Stimulated activated CD4-positive, alpha-beta T cell treated with anti-CD3 and anti-CD28 coated beads, Interleukin-1b, Interleukin-23, amount 100 ng/mL, for 48 hours (primary cell): Measurements from ENCODE around the gene MACROD2.

ENCODE experiments used
- DNase-seq: peaks from one replicate; pipeline ENCODE4 v3.0.0-alpha.2; 2020

The MACROD2 gene

DNA sequence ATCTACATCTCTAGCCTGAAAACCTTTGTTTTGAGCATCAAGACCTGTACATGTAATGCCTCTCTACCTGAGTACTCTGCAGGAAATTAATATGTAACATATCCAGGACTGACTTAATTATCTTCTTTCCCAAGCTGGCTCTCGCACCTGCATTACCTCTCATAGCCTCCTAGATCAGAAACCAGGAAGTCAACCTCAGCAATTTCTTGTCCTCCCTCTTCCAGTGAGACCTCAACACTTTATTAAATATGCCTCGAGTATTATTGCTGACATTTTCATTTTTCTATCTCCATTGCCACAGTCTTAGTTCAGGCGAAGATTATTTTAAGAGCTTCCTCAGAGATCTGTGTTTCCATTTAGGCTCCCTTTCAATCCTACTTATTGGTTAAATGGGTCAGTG is 69.0 kb downstream of the MACROD2 start:
- DNase-seq, result no peak

DNA sequence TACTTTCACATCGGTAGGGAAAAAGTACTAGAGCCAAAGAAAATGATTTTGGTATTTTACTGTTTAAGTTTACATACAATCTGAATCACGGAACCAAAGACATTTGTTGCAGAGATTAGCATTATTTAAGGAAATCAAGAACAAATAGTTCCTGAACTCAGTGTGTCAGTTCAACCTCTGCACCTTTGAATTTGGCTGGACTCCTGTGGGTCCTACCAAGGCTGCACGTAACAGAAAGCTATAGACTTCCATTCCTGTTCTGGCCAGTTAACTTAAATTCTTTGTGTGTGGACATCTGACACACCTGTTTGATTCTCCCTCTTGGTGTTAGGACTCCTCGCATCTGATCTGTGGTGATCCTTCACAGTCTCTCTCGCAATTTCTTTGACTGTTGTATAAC is 69.6 kb downstream of the MACROD2 start:
- DNase-seq, result no peak

DNA sequence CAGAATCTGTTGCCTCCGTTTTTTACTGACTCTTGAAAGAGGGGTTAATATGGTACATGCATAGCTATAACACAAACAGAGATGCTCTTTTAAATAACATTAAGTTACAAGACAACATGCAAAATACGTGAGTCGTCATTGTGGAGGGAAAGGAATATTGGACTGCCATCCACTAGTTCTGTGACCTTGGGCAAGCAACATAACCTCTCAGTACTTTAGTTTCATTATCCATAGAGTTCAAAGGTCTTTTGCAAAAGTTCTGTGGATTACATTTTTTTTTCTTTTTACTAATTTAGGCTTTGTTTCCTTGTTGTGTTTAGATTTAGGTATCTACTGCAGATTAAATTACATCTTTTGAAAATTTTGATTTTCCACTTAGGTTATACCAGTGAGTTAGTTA is 70.5 kb downstream of the MACROD2 start:
- DNase-seq, result no peak

DNA sequence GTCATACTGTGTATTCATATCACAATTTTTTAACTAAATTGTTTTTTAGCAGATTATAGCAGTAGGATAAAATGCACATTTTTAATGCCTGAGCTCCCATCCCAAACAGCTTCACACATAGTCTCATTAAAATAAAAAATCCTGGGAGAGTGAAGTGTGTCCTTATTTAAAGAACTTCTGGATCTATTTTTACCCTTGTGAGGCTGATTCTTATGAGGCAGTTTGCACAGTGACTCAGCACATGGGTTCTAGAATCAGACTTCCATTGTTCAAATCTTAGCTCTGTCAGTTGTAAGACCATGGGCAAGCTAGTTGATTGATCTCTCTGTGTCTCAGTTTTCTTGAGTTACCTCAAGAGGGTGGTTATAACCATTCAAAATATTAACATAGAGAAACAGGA is 72.3 kb downstream of the MACROD2 start:
- DNase-seq, result no peak

DNA sequence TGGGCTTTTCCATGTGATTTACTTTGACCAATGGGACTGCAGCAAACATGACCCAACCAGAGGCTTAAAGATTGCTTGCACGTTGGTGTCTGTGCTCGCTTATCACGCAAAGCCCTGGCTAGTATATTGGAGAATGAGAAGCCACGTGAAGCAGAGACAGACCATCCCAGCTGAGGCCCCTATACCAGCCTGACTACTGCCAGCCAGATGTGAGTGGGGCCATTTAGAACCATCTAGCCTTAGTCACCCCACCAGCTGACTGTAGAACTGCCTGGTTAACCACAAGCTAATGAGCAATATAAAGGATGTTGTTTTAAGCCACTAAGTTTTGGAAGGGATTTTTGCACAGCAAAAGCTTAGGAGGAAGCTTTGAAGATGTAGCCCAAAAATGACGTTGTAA is 74.5 kb downstream of the MACROD2 start:
- no peak for DNase-seq

DNA sequence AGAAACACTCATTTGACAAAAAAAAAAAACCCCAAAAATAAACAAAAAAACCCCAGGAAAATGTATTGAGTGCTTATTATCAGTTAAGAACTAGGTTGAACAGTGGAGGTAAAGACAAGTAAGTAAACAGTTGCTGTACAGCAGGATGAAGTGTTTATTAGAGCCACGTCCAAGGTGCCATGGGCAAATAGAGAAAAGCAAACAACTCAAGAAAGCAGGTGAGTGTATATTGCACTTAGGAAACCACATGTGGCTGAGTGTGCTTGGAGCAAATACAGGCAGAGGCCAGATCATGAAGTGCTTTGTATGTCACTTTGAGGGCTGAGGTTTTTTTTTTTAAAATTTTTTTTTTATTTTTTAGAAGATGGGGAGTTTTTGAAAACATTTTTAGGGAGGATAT is 98.3 kb downstream of the MACROD2 start:
- no peak for DNase-seq

DNA sequence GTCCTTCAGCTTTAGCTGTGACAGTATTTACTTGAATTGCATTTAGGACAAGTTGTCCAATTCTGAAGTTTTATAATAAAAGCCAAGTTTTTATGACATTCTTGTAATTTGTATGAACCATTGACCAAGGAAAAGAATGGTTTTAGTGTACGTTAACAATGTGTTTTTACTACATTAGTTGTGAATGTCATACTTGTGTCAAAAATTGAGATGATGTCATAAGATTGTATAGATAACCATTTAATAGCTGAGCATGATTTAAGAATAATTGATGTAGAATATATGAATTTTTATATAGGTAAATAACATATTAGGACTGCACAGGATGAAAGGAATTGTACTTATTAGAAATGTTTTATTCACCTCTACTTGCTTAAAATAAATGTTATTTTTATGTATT is 102.9 kb downstream of the MACROD2 start:
- DNase-seq, result no peak

DNA sequence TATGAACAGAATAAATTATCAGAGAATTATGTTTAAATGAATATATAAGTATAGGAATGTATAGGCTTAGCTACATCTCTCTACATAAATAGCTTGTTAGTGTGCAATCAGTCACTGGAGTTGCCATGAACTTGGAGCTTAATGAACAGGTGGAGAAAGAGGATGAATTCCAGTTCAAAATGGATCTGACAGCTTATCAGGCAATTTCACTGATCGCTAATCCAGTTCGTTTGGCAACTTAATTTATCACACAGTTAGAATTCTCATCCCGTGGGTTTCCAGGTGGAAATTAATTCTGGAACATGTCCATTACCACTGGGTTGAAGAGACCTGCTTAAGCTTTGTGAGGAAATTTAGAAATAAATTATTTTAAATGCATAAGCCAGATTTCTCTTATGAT is 118.1 kb downstream of the MACROD2 start:
- no peak for DNase-seq

DNA sequence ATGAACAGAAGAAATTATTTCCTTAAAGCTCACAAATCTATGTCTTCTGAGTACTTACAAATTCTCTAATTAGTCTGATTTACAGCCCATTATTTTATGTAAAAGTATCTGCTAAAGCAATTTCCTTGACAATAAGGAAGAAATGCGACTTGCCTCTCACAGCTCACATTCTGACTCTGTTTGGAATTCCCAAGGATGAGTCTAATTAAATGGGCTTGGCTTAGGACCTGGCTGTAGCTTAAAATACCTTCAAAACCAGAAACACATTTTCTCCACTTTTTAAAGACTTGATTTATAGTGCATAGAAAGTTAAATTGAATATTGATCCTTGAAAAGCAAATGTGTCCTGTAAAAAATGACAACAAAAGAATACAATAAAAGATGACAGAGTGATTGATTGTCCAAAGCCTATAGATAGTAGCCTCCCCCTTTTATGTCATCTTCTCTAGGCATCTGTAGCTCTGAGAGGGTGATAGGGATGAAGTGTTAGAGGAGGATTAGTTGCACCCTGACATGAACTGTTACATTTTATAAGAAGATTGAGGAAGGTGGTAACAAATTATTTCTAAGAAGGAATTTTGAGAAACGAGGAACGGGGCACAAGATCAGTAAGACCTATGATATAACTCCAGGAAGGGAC is 118.9 kb downstream of the MACROD2 start:
- DNase-seq, result no peak

DNA sequence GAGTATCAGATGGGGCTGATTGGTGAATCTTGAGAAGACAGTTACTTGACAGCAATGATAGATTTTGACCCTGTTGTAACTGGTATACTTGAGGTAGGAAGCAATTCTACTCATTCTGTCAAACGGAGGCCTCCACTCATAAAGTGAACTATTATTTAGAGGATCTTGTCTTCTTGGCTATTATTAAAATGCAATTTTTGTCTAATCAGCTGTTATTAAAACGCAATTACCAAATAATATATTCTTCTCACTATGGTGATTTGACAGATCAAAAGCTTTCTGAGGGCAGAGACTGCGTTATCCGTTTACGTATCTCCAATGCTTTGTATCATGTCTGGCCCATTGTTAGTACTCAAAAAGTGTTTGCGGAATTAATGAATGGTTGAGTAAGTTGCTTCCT is 120.7 kb downstream of the MACROD2 start:
- DNase-seq, result no peak

DNA sequence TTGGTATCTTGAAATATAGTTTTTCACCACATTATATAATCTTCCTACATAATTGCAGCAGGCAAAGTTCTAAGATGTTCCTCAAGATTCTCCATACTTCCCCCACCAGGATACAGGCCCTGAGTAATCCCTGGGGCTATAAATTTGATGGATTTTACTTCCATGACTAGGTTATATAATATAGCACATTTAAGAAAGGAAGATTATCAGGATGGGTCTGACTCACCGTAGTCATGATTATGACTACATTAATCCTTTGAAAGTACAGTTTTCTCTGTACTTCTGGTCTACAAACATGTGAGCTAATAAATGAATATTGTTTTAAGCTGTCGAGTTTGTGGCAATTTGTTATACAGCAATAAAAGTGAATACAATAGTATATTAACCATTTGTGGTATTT is 122.5 kb downstream of the MACROD2 start:
- no peak for DNase-seq

DNA sequence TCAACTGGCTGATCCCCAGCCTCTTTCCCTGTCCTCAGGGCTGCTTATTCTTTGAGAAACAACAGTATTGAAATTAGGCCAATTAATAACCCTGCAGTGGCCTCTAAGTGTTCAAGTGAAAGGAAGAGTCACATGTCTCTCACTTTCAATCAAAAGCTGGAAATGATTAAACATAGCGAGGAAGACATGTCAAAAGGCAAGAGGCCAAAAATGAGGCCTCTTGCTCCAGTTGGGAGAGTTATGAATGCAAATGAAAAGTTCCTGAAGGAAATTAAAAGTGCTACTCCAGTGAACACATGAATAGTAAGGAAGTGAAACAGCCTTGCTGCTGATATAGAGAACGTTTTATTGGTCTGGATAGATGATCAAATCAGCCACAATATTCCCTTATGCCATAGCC is 131.5 kb downstream of the MACROD2 start:
- DNase-seq, result no peak

DNA sequence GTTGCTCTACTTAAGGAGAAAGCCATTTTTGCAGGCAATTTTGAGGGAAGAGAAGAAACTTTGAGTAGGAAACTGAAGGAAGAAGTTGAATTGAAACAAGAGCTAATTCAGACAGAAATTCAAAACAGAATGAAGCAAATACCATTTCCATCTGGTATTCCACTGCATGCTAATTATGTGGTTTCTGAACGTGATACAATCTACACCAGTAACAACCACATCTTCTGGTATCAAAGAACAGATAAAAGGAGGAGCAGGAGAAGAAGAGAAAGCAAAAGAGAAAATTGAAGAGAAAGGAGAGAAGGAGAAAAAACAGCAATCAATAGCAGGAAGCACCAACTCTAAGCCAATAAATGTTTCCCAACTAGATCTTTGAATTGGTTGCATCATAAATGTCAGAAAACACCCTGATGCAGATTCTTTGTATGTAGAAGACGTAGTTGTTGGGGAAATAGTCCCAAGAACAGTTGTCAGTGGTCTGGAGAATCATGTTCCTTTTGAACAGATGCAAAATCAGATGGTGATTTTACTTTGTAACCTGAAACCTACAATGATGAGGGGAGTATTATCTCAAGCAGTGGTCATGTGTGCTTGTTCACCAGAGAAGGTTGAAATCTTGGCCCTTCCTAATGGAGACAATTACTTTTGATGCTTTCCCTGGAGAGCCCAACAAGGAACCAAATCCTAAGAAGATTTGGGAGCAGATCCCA is 132.4 kb downstream of the MACROD2 start:
- no peak for DNase-seq

DNA sequence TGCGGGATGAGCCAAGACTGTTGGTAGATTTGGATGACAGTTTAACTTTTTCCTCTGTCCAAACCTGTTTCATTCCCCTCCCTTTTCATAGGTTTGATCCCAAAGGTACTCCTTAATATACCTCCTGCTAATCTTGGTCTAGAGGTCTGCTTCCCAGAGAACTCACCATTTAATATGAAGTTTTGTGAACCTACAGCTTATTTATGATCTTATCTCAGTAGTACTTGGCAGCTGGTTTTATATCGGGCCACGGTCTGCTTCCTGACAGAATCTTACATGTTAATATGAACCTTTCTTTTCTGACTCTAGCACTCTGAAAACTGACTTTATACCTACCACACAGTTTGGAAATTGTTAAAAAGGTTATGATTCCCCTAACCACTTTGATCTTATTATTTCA is 138.7 kb downstream of the MACROD2 start:
- no peak for DNase-seq

DNA sequence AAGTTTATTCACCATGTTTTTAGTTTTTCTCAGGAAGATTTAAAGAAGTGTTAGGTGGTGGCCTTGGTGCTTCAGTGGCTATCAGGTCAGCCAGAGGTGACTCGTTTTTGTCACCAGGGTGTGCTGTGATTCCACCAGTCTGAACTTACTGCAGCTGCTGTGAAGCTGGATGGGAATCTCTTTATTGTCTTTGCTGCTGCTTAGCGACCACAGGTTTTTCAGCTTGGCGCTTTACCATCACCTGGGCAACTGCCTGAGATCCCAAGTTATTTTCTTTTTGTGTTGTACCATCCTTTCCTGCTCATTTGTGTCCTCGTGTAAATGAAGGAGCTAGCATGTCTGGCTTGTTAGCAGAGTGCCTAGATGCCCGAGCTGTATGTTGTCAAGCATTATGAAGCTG is 146.9 kb downstream of the MACROD2 start:
- DNase-seq, result no peak

DNA sequence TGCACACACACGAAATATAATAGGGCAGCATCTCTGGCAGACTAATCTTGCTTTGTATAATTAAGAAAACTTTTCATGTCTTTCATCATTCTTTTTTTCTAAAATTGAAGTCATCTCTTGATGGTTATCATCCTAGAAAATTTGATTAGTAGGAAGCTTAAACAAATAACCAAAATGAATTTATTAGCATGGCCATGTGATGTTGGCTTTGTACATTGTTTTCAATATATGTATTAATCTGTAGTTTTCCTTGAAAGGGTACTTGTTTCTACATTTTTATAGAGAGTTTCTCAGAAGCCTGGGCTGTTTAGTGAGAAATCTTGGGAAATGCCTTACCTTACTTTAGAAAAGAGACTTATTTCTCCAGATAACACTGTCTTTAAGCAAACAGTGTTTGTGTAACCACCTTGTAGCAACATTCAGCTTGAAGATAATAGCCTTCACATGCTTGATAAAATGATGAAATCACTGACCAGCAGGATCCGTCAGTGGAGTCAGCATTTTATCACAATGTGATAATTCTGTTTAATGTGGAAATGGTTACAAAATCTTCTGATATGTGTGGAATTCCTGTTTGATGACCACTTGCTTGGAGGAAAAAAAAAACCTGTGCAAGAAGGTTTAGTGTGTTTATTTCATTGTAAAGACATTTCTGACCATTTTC is 147.8 kb downstream of the MACROD2 start:
- no peak for DNase-seq

DNA sequence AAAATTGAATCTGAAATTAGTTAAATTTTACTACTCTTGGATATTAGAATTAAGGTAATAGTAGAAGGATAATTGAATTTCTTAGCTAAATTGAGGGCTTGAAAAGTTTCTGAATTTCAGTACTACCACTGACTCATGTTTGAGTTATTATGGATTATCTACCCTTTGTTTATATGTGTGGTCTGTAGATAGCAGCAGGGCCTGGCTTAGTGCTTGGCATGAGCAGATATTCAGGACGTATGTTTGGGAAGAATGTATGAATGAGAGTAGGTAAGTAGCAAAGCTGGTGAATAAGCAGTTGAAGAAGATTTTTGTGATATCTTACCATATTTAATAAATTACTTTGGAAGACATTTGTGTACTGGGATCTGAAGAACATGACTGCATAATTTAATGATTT is 152.7 kb downstream of the MACROD2 start:
- no peak for DNase-seq

DNA sequence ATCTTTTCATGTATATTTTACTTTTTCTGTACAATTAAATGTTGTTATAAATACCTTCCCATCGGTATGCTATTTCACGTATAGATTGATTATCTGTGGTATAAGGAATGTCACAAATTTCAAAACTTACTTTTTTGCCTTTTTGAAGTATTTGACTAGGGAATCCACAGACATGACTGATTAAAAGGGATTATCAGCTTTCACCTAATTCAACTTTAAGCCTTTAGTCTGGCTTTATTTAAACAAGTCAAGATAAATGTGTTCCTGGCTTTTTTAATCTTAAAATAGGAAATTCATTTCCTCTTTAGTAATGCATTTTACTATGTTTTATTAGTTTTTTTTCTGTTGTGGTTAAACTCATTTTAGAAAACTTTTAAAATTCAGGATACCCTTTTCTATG is 160.0 kb downstream of the MACROD2 start:
- no peak for DNase-seq

DNA sequence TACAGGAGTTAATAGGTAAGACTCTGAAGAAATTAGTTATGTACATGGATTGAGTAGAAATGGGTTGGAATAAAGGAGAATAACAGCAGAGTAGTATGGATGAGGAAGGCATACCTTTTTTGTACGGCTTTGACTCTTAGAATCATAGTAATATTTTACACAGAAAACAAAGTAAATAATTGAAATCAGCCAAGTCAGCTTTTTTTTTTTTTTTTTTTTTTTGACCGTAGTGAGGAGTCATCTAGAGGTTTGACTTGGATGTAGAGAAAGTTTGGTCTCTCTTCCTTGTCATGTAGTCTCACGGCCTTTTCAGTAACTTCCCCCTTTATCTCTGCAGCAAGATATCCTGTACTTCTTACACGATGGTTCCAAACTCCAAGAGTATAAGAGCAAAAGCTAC is 183.2 kb downstream of the MACROD2 start:
- no peak for DNase-seq

DNA sequence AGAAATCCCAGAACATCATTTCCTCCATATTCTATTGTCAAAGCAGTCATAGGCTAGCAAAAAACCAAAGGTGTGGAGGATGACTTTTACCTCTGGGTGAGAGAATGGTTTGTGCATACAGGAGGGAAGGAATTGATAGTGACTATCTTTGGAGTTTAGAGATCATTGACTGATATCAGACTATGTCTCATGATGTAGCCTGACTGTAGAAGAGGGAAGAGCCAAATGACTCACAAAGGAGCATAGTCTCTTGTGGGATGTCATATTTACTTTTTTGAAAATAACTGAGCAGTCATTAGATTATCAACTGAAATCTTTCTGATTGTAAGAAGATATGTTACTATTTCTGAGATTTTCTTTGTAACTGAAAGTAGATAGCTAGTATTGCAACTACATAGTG is 183.6 kb downstream of the MACROD2 start:
- no peak for DNase-seq

DNA sequence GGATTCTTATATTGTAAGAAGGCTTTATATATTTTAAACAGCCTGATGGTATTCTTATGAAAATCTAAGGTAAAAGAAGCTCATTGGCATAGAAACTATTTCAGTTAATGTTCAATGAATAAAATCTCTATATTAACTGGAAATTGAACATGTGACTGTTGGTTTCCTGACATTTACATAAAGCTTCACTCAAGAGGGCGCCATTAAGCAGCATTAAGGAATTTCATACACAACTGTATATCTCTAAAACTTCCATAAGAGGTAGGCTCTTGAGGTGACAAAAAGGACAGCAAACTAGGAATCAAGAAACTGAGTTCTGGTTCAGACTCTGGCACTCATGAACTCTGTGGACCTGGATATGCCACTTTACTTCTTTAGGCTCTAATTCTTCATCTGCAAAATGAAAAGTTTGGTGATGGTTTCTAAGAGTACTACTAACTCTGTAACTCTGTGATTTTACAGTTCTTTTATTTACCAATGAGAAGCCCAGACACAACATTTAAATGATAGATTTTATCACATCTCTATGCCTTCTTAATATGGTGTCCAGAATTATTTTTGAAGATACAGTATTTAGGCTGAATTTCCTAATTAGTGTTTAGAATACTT is 194.6 kb downstream of the MACROD2 start:
- no peak for DNase-seq

DNA sequence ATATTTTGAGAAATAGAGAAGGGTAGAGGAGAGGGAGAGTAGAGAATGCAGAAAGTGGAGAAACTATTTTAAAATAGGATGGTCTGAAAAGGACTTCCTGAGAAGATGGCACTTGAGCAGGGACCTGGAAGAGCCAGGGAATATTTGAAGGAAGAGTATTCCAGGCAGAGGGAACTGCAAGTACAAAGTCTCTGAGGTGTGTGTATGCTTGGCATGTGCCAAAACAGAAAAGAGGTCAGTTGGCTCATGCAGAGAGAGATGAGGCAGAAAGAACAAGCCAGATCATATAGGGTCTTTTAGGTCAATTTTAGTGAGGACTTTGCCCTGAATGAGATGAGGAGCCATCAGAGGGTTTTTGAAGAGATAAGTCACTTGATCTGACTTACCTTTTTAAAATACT is 196.2 kb downstream of the MACROD2 start:
- DNase-seq, result no peak

DNA sequence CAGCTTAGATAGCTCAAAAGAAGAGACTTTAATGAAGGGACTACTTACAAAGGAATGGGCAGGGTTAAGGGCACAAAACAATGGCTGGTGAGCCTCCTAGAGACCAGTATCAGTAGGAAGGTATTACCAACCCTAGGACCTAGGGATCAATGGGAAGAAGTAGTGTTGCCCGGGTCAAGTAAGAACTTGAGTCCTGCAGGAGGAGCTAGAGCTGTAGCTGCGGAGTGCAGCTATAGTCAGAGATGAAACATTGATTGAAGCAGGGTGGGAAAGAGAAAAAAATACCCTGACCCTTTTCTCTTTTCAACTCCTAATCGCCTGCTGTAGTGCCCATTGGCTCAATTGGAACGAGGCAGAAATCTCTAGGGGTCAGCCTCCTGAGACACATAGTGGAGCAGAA is 198.1 kb downstream of the MACROD2 start:
- no peak for DNase-seq

DNA sequence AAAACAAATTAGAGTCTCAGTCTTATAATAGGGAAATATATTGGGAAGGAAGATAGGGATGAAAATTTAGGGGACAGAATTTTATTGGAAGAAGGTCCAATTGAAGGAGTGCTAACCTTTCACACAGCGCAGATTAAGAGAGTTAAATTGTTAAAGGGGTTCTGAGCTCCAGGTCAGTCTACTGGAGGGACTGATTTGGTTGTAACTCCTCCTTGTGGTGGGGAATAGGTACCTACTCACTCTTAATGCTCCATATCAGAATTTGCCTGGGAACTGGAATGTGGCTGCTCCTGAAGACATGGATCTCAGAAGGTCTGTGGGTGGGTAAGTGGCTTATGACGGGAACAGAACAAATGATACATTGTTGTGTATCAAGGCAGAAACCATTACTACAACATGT is 198.6 kb downstream of the MACROD2 start:
- DNase-seq, result no peak
